GM19023 (cell line): Measurements from ENCODE around the gene RNF5.
A peak's percentile ranks its signal among the peaks of the same experiment; 100 is the strongest.
"Not testable (repeated sequence)": the region's sequence is repeated elsewhere in the genome, so short reads cannot be mapped to it uniquely, and the experiment has no call there.

Experiments used
- ATAC-seq: cut with Tn5 transposase; IDR thresholded peaks from one replicate; pipeline ENCODE4 v1.9.1; 2021; ENCODE audit warnings: mild to moderate bottlenecking, moderate library complexity; ENCODE audit not compliant: unreplicated experiment

Gene RNF5

DNA sequence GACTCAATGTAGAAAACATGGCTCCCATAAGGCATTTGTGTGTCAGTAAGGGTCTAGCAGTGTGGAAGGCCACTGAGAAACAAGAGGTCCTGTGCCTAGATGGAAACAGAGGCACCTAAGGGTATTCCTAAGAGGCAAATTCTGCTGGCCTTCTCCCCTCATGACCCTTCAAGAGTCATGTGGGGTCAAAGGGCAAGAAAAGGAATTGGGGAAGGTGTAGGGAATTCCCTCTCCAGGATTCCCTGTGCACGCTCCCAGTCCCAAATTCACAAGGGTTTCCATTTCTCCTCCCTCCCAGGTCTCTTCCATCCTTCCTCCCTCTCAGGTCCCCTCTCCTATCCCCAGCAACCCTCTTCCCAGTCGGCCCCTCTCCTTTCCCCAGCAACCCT lies 2.9 kb upstream of the RNF5 start:
- ATAC-seq = no peak

DNA sequence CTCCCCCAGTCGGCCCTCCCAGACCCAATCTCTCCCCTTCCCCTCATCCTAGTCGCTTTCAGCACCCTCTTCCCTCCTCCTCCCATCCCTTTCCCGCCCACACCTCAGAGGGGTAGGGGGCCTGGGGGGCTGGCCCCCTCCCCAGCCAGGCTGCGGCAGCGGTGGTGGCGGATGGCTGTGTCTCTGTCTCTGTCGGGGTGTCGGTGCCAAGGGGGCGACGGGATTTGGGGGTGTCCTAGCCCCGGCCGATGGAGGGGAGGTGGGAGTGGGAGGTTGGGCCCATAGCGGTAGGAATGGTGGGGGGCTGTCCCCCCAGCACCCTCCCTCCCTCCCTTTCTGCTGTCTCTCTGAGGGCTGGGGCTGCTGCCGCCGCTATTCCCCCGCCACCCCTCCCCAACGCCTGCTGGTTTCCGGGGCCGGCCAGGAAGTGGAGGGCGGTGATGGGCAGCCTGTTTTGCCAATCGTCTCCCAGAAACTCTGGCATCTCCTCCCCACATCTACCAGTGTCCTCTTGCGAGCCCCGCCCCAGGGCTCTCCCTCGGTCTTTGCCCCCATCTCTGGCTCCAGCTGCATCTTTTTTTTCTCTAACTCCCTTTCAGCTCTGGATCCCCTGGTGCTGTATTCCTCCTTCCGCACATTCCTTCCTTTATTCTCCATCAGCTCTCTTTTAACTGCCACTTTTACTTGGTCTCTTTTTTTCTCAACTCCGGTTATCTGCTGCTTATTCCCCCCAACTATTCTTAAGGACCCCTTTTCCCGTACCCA lies 2.3 kb upstream of the RNF5 start, which contains the start of gene AGPAT1:
Gene AGPAT1 (minus strand): TSS at position 374 of the 765 bp plus-strand sequence. CDS start 4,588 bp downstream, outside the sequence.
- peak; percentile 46 for ATAC-seq

DNA sequence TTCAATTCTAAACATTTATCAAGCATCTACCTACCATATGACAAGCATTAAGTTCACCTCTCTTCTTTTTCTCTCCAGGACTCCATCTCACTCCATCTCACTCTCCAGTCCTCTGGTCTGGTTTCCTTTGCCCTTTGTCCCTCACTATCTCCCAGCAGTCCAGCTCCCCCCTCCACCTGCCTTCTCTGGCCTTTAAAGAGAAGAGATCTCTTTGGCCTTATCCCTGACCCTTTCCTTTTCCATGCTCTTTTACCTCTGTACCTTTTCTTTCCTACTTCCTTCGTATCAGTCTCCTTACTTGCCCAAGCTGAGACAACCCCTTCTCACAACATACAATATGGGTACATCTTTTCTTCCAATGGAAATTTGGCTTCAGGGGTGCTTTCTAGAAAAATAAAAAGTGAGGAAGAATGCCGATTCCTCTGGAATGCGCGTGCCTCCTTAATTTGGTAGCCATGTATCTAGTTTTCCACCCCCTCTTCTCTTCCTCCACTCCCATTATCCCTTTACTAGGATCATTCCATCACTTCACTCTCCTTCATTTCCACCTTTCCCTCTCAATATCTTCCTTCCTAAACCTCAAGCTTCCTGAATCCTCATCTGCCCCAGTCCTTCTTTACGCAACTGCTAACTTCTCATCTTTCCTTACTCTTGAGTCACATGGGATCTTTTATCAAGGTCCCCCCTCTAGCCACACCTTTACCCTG lies 1.6 kb upstream of the RNF5 start:
- ATAC-seq = no peak

- ATAC-seq = no peak
Observed at GRCh38 chr6:32177183-32177787, 920 bp upstream of the RNF5 start.

DNA sequence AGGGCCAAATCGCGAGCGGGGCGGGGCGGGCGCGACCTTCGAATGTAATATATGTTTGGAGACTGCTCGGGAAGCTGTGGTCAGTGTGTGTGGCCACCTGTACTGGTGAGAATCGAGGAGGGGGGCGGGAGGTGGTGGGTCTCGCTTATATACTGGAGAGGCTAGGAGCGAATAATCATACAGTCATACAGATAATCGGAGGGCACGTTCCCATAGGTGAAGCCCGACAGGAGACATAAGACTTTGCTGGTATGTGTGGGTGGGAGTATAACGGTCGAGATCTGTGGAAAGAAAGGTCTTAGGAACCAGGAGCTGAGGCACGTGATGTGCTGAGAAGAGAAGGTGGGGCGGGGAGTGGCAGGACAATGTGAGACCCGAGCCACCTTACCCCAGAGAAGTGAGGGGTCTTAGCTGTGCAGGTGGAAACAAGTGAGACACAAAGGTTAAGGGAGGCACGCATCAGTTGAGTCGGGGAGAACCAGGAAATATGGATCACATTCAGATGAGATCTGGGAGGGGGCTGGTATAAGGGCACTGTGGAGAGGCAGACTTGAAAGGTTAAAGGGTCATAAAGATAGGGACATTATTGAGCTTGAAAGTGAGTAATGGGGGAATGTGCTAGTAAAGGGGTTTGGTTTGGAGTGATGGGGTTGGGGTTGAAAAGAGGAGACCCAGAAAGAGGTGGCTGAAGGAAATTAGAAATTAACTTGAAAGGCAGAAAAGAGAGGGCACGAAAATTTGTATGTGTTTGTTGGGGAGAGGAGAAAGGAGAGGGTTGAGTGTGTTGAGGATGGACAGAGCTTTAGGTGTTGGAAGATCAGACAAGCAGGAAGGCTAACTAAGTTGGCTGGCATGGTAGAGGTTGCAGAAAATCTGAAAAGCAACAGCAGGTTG lies 589 bp downstream of the RNF5 start:
- ATAC-seq = no peak

DNA sequence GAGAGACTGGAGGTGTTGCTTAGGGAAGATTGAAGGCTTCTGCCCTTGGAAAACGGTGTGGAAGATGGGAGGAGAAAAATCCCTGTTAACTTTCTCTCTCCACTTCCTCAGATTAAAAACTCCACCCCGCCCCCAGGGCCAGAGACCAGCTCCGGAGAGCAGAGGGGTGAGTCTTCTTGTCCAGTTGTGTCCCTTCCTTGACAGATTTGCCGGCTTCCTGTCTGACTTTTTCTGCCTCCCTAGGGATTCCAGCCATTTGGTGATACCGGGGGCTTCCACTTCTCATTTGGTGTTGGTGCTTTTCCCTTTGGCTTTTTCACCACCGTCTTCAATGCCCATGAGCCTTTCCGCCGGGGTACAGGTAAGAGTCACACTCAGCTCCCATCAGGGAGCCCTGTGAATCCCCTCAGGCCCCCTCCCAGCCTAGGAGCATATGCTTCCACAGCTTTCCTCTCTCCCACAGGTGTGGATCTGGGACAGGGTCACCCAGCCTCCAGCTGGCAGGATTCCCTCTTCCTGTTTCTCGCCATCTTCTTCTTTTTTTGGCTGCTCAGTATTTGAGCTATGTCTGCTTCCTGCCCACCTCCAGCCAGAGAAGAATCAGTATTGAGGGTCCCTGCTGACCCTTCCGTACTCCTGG lies 1.7 kb downstream of the RNF5 start:
- no peak for ATAC-seq

GRCh38 chr6:32181148-32181702 lies 3.0 kb downstream of the RNF5 start:
- ATAC-seq = no peak

GRCh38 chr6:32181915-32182529 lies 3.8 kb downstream of the RNF5 start:
- no peak for ATAC-seq

GRCh38 chr6:32182555-32182981 lies 4.4 kb downstream of the RNF5 start:
- ATAC-seq = no peak

GRCh38 chr6:32183030-32183429 lies 4.8 kb downstream of the RNF5 start:
- ATAC-seq = no peak

DNA sequence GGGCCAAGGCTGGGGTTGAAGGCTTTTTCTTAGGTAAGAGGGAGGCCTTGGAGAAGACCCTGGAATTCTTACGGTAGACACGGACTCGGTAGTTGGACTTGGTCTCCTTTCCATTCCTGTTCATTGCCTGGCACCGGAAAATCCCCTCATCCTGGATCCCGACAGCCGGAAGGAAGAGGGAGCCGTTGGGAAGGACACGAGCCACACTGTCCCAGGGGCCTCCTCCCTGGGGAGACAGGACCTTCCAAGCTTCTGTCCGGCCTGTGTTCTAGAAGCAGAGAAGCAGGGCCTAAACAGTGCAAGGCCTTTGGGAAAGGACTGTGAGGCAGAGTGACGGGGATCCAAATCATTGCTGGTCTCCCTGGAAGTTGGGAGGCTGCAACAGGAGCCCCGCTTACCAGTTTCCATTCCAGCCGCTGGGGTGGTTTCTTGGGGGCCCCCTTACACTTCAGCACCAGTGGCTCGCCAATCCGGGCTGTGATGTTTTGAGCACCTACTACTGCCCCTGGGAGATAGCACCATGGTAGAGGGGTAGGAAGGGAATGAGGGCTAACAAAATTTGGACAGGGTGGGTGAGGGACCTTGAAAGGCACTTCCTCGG lies 5.4 kb downstream of the RNF5 start:
- no peak for ATAC-seq

DNA sequence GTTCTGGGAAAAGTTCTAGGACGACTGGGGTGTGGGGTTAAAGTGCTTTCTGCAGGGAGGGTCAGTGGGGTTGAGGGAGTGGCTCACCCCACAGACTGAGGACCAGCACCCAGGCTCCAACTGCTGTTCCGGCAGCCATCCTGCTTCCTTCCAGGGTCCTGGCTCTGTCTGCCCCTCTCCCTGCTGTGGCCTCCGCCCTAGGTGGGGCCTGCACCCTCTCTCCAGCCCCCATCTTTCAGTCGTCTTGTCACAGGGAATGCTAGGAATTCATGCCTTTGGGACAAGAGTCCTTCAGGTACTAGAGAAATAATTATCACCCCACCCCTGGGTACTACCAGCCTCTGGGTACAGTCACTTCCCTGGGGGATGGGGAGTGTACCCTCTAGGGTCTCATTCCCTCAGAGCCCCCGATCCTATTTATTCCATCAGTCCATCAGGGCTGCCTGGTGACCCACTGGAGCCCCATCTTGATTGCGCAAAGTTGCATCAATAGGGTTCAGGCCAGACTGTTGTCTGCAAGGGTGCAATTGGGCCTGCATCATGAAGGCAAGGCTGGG lies 6.0 kb downstream of the RNF5 start, which contains the start of gene AGER:
Gene AGER (minus strand): TSS at position 170 of the 557 bp plus-strand sequence. CDS start 31 bp downstream, at position 139.
- no peak for ATAC-seq

DNA sequence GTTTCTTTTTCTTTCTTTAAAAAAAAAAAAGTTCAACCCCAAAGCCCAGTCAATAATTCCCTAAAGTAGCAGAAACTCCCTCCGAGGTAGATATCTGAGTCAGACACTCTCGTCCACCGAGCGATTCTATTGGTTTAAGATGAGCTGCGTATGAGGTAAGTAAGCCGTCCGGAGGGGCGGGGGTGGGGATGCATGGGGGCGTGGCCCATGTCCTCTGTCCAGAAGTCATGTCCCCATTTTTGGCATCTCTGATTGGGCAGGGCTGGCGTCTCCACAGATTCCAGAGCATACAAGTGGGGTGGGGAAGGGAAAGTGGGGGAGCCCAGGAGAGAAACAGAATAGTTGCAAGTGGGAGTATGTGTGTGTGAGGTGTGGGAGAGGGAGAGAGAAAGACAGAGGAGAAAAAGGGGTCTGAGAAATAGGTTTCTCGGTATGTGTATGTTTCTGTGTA lies 7.5 kb downstream of the RNF5 start:
- not testable (repeated sequence) for ATAC-seq

DNA sequence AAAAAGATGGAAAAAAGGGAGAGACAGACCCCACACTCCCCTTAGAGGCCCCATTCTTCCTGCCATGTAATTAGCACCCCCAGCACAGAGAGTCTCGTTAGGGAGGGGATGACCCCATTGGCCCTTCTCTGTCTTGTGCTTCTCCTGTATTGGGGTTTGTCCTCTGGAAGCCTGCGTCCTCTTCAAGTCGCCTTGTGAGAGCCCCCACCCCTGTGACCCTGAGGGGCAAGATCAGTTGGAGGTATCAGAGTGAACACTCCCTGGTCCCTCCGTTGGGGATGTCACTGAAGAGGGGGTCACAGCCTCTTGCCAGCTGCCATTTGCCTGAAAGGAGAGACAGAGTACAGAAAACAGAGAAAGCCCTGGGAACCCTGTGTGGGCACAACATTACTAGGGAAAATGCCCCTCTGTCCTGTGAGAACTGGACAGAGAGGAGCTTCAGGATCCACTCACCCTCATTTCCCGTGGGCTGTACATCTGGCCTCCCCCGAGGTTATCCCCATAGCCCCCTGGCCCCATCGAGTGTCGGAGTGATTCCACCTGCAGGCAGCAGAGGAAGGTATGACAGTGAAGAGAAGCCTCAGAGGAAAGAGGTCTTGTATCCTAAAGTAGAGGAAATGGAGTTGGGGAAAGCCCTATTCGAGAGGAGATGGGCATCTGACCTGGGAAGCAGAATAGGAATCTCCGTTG lies 8.1 kb downstream of the RNF5 start:
- ATAC-seq = not testable (repeated sequence)

DNA sequence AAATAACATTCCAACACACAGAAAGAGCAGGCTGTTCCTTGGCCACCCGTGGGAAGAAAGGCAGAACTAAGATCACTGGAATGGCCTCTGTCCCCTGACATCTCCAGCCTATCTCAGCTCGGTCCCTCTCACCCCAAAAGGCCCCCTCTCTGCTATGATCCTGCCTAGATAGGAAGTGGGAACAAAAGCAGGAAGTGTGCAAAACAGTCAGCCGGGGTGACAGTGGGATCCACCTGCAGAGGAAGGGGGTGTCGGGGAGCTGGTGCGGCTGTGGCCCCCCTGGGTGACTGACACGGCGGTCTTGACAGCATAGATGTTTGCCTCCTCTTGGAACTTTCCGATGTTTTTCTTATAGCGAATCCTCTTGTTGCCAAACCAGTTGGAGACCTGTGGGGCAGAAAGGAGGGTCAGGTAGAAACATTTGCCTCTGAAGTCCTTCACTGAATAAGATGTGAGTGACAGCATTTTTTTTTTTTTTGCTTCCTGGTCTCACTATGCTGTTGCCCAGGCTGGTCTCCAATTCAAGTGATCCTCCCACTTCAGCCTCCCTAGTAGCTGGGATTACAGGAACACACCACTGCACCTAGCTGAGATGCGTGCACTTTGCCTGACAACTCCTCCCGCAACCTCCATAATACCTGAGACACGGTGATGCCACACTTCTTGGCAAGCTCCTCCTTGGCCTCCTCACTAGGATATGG lies 9.0 kb downstream of the RNF5 start:
- no peak for ATAC-seq

DNA sequence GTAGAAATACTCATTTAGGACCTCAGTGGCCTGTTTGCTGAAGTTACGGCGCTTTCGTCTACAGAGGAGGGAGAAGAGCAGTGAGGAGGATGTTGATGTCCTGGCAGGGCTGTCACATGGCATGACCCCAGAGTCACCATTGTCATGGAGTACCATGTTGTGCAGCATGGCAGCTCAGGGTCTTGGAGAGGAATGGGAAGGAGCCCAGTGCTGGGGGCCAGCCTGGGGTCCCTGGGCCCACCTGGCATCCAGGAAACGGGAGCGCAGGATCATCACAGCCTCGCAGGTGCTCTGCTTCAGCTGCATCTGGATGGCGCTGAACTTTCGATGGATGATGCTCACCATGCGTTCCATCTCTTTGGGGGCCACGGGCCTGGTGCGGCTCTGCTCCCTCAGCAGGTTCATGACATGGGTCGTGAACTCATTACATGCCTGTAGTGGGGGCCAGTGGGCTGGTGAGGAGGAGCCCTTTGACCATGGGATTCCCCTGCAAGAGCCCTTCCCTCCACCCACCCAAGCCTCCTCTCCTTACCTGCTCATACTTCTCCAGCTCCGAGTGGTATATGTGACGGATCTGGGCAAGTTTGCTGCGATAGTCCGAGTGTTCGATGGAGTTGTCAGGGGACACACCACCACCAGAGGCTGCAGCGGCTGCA lies 9.6 kb downstream of the RNF5 start:
- ATAC-seq = not testable (repeated sequence)
